Stimulated activated CD4-positive, alpha-beta T cell treated with anti-CD3 and anti-CD28 coated beads, Interleukin-4, amount 100 ng/mL, for 4 hours (primary cell): ENCODE measurements around the gene ARHGEF28.

Experiments
- DNase-seq, 2 experiments: peaks; one replicate each; pipeline ENCODE4 v3.0.0-alpha.2; 2020

Gene ARHGEF28

GRCh38 chr5:73908395-73908794 is 282.4 kb downstream of the ARHGEF28 start:
- DNase-seq, result no peak

GRCh38 chr5:73908846-73909245 is 282.9 kb downstream of the ARHGEF28 start:
- no peak for DNase-seq

GRCh38 chr5:73909474-73909873 is 283.5 kb downstream of the ARHGEF28 start:
- DNase-seq, result no peak

GRCh38 chr5:73911761-73912393 is 285.9 kb downstream of the ARHGEF28 start:
- DNase-seq, result no peak

- no peak for DNase-seq
These were observed 286.9 kb downstream of the ARHGEF28 start for GRCh38 chr5:73912821-73913271.

GRCh38 chr5:73913971-73914370 is 288.0 kb downstream of the ARHGEF28 start:
- DNase-seq, result no peak

- DNase-seq, result no peak
These were observed 289.3 kb downstream of the ARHGEF28 start for GRCh38 chr5:73915345-73915744.

- no peak for DNase-seq
These were observed 291.4 kb downstream of the ARHGEF28 start for GRCh38 chr5:73917433-73917832.

GRCh38 chr5:73917891-73918290 is 291.9 kb downstream of the ARHGEF28 start:
- no peak for DNase-seq

- no peak for DNase-seq
These were observed 292.8 kb downstream of the ARHGEF28 start for GRCh38 chr5:73918791-73919221.

- DNase-seq, result no peak
These were observed 295.7 kb downstream of the ARHGEF28 start for GRCh38 chr5:73921741-73922140.

- DNase-seq, result no peak
These were observed 296.2 kb downstream of the ARHGEF28 start for GRCh38 chr5:73922224-73922623.

- no peak for DNase-seq
These were observed 297.0 kb downstream of the ARHGEF28 start for GRCh38 chr5:73922875-73923557.

- no peak for DNase-seq
These were observed 302.6 kb downstream of the ARHGEF28 start for GRCh38 chr5:73928476-73929070.

- no peak for DNase-seq
These were observed 309.7 kb downstream of the ARHGEF28 start for GRCh38 chr5:73935719-73936118.

GRCh38 chr5:73938280-73938937 is 312.4 kb downstream of the ARHGEF28 start:
- DNase-seq, result no peak

GRCh38 chr5:73938938-73939320 is 312.9 kb downstream of the ARHGEF28 start:
- no peak for DNase-seq

GRCh38 chr5:73939557-73939956 is 313.6 kb downstream of the ARHGEF28 start:
- no peak for DNase-seq

- DNase-seq, result no peak
These were observed 314.0 kb downstream of the ARHGEF28 start for GRCh38 chr5:73940026-73940425.

GRCh38 chr5:73940801-73941200 is 314.8 kb downstream of the ARHGEF28 start:
- DNase-seq, result no peak

- DNase-seq, result no peak
These were observed 316.8 kb downstream of the ARHGEF28 start for GRCh38 chr5:73942783-73943182.

GRCh38 chr5:73943397-73943796 is 317.4 kb downstream of the ARHGEF28 start:
- DNase-seq, result no peak

- DNase-seq, result no peak
These were observed 318.6 kb downstream of the ARHGEF28 start for GRCh38 chr5:73944581-73944980.

GRCh38 chr5:73945505-73945904 is 319.5 kb downstream of the ARHGEF28 start:
- DNase-seq, result peak in 1 of 2 experiments; percentile 16
